Omental fat pad (tissue), 4 donors: ENCODE data around the gene PGAP6. TPM values are rescaled to one million over a fixed set of nuclear protein-coding genes. Genes with fewer than 3 reads are reported as not detected.
A peak's percentile ranks its signal among the peaks of the same experiment; 100 is the strongest.

ENCODE experiments used
- ATAC-seq: fragments of 150-250 bp; one replicate; pipeline ENCODE4 v1.9.1; 2016; ENCODE audit warnings: mild to moderate bottlenecking, moderate library complexity; ENCODE audit not compliant: low FRiP score
- DNase-seq: peaks from one replicate; pipeline ENCODE4 v3.0.0-alpha.2; 2019; ENCODE audit warnings: low spot score
- total RNA-seq, 4 donors: library from RNA; depleted of rRNA; stranded (reverse); fragments of >200 nt; gene quantifications; one replicate each; pipeline ENCODE4 v1.1.0, GENCODE V29; 2016
- TF ChIP-seq, protein P1 (sequence below), 3 donors: fragments of 450-650 bp; IDR thresholded peaks; one replicate each; pipeline ENCODE4 v1.5.1; 2016 to 2017; ENCODE audit warnings: antibody characterized with exemption in 3 of 3, mild to moderate bottlenecking in 3 of 3, moderate library complexity in 2 of 3

Gene PGAP6
- total RNA-seq, 4 donors from 2014 or later, result 27.3 to 41.1 (median 39.0) TPM

GRCh38 chr16:354971-355461 lies 26.8 kb downstream of the PGAP6 start:
- TF ChIP-seq, protein P1, sequence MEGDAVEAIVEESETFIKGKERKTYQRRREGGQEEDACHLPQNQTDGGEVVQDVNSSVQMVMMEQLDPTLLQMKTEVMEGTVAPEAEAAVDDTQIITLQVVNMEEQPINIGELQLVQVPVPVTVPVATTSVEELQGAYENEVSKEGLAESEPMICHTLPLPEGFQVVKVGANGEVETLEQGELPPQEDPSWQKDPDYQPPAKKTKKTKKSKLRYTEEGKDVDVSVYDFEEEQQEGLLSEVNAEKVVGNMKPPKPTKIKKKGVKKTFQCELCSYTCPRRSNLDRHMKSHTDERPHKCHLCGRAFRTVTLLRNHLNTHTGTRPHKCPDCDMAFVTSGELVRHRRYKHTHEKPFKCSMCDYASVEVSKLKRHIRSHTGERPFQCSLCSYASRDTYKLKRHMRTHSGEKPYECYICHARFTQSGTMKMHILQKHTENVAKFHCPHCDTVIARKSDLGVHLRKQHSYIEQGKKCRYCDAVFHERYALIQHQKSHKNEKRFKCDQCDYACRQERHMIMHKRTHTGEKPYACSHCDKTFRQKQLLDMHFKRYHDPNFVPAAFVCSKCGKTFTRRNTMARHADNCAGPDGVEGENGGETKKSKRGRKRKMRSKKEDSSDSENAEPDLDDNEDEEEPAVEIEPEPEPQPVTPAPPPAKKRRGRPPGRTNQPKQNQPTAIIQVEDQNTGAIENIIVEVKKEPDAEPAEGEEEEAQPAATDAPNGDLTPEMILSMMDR (IDR thresholded peaks at IDR 0.05), result no peak
- ATAC-seq (no peak), DNase-seq (no peak)

GRCh38 chr16:354291-354881 lies 27.4 kb downstream of the PGAP6 start:
- no peak for ATAC-seq

DNA sequence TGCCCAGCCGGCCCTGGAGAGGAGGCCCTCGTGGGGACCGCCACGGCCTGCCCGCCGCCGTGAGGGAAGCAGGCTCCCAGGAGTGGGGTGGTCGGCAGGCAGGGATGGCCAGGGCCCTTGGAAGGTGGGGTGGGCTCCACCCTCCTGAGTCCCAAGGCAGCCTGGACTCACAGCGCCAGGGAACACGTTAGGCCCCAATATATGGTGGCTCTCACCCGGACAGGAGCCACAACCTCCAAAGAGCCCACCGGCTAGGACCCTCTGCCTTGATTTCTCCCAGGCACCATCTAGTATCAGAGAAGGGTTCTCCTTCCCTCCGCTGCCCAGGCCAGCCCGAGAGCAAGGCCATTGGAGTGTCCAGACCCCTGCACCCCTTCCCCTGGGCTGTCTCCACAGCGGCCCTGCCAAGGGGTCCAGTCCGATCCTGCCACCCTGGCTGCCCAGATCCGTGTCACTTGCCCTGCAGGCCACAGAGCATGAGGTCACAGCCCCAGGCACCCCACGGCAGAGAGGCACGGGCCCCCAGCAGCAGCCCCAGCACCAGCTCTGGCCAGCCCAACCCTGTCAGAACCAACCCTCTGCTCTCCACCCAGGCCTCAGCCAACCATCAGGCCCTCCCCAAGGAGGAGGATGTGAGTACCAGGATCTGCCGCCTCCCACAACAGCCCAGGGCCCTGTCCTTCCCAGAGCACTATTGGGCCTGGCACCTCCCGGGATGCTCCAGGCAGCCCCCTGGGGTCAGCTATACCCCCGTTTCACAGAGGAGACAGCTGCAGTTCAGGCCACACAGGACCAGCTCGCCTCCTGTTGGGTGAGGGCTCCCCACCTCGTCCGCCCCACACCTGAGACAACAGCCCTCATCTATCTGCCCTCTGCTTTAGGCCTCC lies 28.1 kb downstream of the PGAP6 start:
- ATAC-seq, result peak; percentile 2
- DNase-seq, result no peak
- TF ChIP-seq, protein P1 (IDR thresholded peaks at IDR 0.05), result no peak

More at GRCh38 chr16:354291-354881, 27.4 kb downstream of the PGAP6 start:
- TF ChIP-seq, protein P1 (IDR thresholded peaks at IDR 0.05), result no peak
- DNase-seq, result no peak

DNA sequence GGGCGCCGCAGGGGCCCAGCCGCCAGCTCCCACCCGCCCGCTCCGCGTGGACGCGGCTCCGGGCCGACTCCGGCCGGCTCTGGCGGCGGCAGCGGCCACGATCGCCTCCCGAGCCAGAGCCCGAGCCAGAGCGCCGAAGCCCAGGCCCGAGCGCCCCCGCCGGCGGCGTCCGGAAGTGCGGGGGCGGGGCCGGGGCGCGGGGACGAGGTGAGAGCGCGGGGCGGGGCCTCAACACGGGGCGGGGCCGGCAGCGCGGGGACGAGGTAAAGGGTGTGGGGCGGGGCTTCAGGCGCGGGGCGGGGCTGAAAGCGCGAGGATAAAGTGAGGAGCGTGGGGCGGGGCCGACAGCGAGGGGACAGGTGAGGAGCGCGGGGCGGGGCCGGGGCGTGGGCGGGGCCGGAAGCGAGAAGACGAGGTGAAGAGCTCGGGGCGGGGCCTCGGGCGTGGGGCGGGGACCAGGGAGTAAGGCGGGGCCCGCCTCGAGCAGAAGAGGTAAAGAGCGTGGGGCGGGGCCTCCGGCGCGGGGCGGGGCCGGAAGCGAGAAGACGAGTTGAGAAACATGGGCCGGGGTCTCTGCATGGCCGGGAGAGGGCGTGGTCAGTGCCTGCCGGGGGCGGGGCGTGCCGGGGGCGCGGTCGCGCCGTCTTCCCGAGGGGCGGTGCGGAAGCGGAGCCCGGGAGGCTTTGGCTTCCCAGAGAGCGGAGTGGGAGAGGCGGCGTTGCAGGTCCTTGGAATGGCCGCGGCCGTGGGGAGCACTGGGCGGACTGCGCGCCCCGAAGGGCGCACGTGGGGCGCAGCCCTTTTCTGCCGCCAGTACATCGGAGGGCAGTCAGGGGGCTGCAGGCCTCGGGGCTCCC lies 29.0 kb downstream of the PGAP6 start, which contains the start of gene AXIN1:
AXIN1 (minus strand) TSS at position 177 of the 857 bp plus-strand sequence. CDS start 5,698 bp downstream, outside the sequence.
- peak; percentile 88 for ATAC-seq
- DNase-seq, result peak; percentile 100
- TF ChIP-seq, protein P1 (IDR thresholded peaks at IDR 0.05), result no peak

- ATAC-seq, result peak; percentile 34
- TF ChIP-seq, protein P1 (IDR thresholded peaks at IDR 0.05), result no peak
- DNase-seq, result no peak
These were observed 29.8 kb downstream of the PGAP6 start for GRCh38 chr16:351804-352520.

GRCh38 chr16:350203-350602 lies 31.6 kb downstream of the PGAP6 start:
- ATAC-seq, result no peak
- DNase-seq, result no peak
- TF ChIP-seq, protein P1 (IDR thresholded peaks at IDR 0.05), result no peak
